Measurements from ENCODE around the gene IFNA1. TPM values are rescaled to one million over a fixed set of nuclear protein-coding genes. Genes with fewer than 3 reads are reported as not detected.

The IFNA1 gene
- polyA plus RNA-seq, 3 donors from 2014 or later = not detected

GRCh38 chr9:21465138-21465537, 24.9 kb downstream of the IFNA1 start:
- peaks cover 0 to 2% (median 0%) of the 10 kb centered on the region in 6 donors for H3K9me3 Mint-ChIP-seq
- peaks cover 3 to 13% (median 7%) of the 10 kb centered on the region in 3 donors for H3K27me3 Mint-ChIP-seq (ENCODE audit: low read depth in 3 of 3)
- no peaks in the 10 kb centered on the region for H3K4me1 Mint-ChIP-seq
- no peaks in the 10 kb centered on the region for H3K36me3 Mint-ChIP-seq
- no peak for DNase-seq
- H3K4me3 Mint-ChIP-seq = no peak overlapping the region
- H3K27ac Mint-ChIP-seq = no peak overlapping the region

GRCh38 chr9:21465859-21466518, 25.8 kb downstream of the IFNA1 start:
- DNase-seq = peak; percentile 29 to 42 (median 37)
- Mint-ChIP-seq H3K27me3 (ENCODE audit: low read depth in 3 of 3) (peaks cover 3 to 15% (median 5%) of the 10 kb centered on the region in 3 donors), H3K36me3 (no peaks in the 10 kb centered on the region), H3K27ac (no peak overlapping the region), H3K4me3 (no peak overlapping the region), H3K4me1 (no peaks in the 10 kb centered on the region), H3K9me3 (peaks cover 0 to 2% (median 0%) of the 10 kb centered on the region in 6 donors)

GRCh38 chr9:21470126-21470525, 29.9 kb downstream of the IFNA1 start:
- Mint-ChIP-seq H3K27ac (no peak overlapping the region), H3K4me3 (no peak overlapping the region), H3K27me3 (ENCODE audit: low read depth in 3 of 3) (peaks cover 3 to 6% (median 6%) of the 10 kb centered on the region in 3 donors), H3K9me3 (peaks cover 0 to 1% (median 0%) of the 10 kb centered on the region in 6 donors), H3K4me1 (no peaks in the 10 kb centered on the region), H3K36me3 (no peaks in the 10 kb centered on the region)
- DNase-seq = no peak

DNA sequence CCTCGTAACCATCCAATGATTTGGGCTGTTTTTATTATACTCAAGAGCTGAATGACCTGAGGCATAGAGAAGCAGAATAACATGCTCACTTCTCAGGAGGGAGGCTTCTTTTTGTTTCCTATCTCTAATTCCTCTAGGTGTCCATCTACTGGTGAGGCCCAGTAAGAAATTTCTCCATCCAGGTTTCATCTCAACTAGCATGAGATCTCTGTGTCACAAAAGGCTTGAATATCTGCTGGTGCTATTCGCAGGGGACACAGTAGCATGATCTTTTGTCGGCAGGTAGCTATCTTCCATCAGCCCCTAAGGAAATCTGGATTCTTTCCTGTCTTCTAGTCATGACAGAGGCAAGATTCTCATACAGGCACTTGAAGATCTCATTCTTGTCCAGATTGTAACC, 33.0 kb downstream of the IFNA1 start:
- Mint-ChIP-seq H3K27ac (no peak overlapping the region), H3K9me3 (peaks cover 0 to 1% (median 0%) of the 10 kb centered on the region in 6 donors), H3K4me1 (no peaks in the 10 kb centered on the region), H3K36me3 (no peaks in the 10 kb centered on the region), H3K27me3 (ENCODE audit: low read depth in 3 of 3) (peaks cover 0 to 8% (median 3%) of the 10 kb centered on the region in 3 donors), H3K4me3 (no peak overlapping the region)
- no peak for DNase-seq

GRCh38 chr9:21477466-21477865, 37.2 kb downstream of the IFNA1 start:
- Mint-ChIP-seq H3K9me3 (peaks cover 0 to 1% (median 0%) of the 10 kb centered on the region in 6 donors), H3K27ac (no peak overlapping the region), H3K27me3 (ENCODE audit: low read depth in 3 of 3) (peaks cover 0 to 6% (median 6%) of the 10 kb centered on the region in 3 donors), H3K36me3 (no peaks in the 10 kb centered on the region), H3K4me1 (peaks cover 0 to 1% of the 10 kb centered on the region in 2 donors), H3K4me3 (no peak overlapping the region)
- no peak for DNase-seq

DNA sequence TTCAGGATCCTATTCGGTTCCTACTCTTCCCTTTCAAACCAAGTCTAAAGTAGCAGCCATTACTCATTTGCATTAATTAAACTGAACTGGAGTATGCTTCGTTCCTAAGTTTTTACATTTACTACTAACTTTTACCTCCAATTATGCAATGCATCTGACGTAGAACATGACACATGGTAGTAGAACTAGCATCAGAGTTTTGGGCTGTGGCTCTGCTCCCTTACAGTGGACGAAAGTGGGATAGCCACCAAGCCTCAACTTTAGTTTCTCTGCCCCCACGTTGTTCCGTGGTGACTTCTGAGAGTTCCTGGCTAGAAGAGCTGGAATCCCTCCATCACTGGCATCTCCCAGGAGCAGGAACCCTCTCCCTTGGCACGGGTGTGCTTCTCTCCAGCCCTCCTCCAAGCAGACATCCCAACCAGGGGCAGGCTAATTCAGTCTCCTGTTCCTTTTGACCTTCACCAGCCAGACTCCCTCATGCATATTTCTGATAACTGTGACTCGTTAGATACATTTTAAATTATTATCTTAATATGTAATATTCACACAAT, 39.0 kb downstream of the IFNA1 start:
- no peak for DNase-seq
- Mint-ChIP-seq H3K27ac (no peak overlapping the region), H3K4me1 (peaks cover 0 to 1% of the 10 kb centered on the region in 2 donors), H3K27me3 (ENCODE audit: low read depth in 3 of 3) (peaks cover 0 to 6% (median 5%) of the 10 kb centered on the region in 3 donors), H3K9me3 (peaks cover 0 to 1% (median 0%) of the 10 kb centered on the region in 6 donors), H3K4me3 (no peak overlapping the region), H3K36me3 (no peaks in the 10 kb centered on the region)

- Mint-ChIP-seq H3K36me3 (peaks cover 0 to 3% (median 0%) of the 10 kb centered on the region in 3 donors), H3K9me3 (peaks cover 0 to 6% (median 0%) of the 10 kb centered on the region in 6 donors), H3K27ac (no peak overlapping the region), H3K4me3 (no peak overlapping the region), H3K27me3 (ENCODE audit: low read depth in 3 of 3) (peaks cover 0 to 8% (median 2%) of the 10 kb centered on the region in 3 donors), H3K4me1 (peaks cover 0 to 1% of the 10 kb centered on the region in 2 donors)
- no peak for DNase-seq
These were observed 41.3 kb downstream of the IFNA1 start for GRCh38 chr9:21481470-21482056.

- H3K27me3 Mint-ChIP-seq (ENCODE audit: low read depth in 3 of 3) = peaks cover 0 to 8% (median 2%) of the 10 kb centered on the region in 3 donors
- peaks cover 0 to 6% (median 0%) of the 10 kb centered on the region in 6 donors for H3K9me3 Mint-ChIP-seq
- H3K27ac Mint-ChIP-seq = no peak within 1 kb of the TSS
- peaks cover 0 to 3% (median 0%) of the 10 kb centered on the region in 3 donors for H3K36me3 Mint-ChIP-seq
- no peak within 1 kb of the TSS for H3K4me3 Mint-ChIP-seq
- DNase-seq = no peak
- H3K4me1 Mint-ChIP-seq = peaks cover 0 to 1% of the 10 kb centered on the region in 2 donors
These were observed 42.0 kb downstream of the IFNA1 start, which contains the start of gene IFNE for GRCh38 chr9:21482213-21482612. TSS of gene IFNE (minus strand) at chr9:21482313. CDS start at chr9:21481694, 619 bp downstream.

Other genes with a start within 250 kb of the IFNA1 start
- gene IFNA7, start 238.2 kb upstream of the IFNA1 start, polyA plus RNA-seq = not detected
- gene IFNA10, start 233.3 kb upstream of the IFNA1 start, polyA plus RNA-seq = not detected
- not detected for gene IFNA16, start 223.1 kb upstream of the IFNA1 start, polyA plus RNA-seq
- gene IFNA17, start 212.2 kb upstream of the IFNA1 start, polyA plus RNA-seq = not detected
- gene IFNA14, start 200.4 kb upstream of the IFNA1 start, polyA plus RNA-seq = not detected
- gene IFNA5, start 135.1 kb upstream of the IFNA1 start, polyA plus RNA-seq = not detected
- gene KLHL9, start 105.0 kb upstream of the IFNA1 start, polyA plus RNA-seq = 10 to 100 TPM in 2 of 3 donors, 1 to 10 TPM in 1; 7.5 to 14.2 (median 13.7) TPM
- gene IFNA6, start 89.6 kb upstream of the IFNA1 start, polyA plus RNA-seq = not detected
- gene IFNA13, start 72.4 kb upstream of the IFNA1 start, polyA plus RNA-seq = not detected
- gene IFNA2, start 55.0 kb upstream of the IFNA1 start, polyA plus RNA-seq = not detected
- gene IFNA8, start 31.3 kb upstream of the IFNA1 start, polyA plus RNA-seq = not detected
- gene IFNE, start 41.9 kb downstream of the IFNA1 start, polyA plus RNA-seq = not detected